Measurements from ENCODE around the gene SLC50A1.
"Not testable (repeated sequence)": the region's sequence is repeated elsewhere in the genome, so short reads cannot be mapped to it uniquely, and the experiment has no call there.

The SLC50A1 gene

DNA sequence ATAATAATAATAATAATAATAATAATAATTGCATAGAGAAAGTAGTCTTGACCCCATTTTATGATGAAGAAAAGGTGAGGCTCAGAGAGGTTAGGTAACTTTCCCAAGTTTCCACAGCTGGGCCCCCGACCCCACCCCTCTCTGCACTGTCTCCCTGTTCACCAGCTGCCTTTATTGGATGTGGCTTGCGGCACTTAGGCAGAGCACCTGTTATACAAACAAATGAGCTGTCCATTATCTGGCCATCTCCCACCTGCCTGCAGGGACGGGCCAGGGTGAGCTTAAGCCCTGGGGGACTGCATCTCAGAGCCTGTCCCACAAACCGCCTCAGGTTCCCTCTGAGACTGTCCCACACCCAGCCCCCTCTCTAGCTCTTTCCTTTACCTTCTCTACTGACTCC, 18.0 kb upstream of the SLC50A1 start:
- DNase-seq, result no peak

DNA sequence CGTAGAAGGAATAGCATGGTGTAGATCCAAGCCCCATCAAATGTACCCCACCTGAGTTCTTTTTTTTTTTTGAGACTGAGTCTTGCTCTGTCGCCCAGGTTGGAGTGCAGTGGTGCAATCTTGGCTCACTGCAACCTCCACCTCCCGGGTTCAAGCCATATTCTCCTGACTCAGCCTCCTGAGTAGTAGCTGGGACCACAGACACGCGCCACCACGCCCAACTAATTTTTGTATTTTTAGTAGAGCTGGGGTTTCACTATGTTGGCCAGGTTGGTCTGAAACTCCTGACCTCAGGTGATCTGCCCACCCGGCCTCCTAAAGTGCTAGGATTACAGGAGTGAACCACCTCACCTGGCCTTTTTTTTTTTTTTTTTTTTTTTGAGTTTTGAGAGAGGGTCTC, 17.6 kb upstream of the SLC50A1 start:
- DNase-seq, result not testable (repeated sequence)

DNA sequence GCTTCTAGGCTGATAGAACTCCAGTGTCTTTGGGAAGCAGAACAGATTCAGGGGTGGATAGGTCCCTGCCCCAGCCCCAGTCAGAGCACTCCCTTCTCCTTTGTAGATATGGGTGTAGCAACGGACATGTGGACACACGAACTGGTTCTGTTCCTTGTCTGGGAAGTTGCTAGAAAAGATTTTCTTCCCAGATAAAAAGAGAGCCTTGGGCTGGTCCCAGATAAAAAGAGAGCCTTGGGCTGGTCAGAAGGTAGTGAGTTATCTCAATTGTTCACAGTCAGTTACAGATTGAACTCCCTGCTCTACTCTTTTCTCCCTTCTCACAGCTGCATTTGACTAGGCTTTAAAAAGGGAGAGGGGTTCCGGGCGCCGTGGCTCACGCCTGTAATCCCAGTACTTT, 15.4 kb upstream of the SLC50A1 start:
- no peak for DNase-seq

DNA sequence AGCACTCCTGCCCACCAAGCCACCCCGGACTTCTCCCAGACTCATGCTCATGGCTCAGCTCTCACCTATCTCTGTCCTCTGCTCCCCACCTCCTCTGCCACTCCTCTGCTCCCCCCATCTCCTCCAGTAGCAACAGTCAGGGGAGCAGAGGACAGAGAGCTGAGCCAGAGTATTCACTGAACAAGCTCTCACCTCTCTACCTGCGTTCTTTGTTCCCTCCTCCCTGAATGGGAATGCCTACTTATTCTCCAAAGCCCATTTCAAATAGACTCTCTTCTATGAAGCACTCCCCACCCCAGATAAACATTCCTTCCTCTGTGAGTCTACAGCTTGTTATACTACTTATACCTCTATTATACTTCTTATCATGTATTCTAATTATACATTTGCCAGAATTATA, 14.4 kb upstream of the SLC50A1 start:
- DNase-seq, result no peak

DNA sequence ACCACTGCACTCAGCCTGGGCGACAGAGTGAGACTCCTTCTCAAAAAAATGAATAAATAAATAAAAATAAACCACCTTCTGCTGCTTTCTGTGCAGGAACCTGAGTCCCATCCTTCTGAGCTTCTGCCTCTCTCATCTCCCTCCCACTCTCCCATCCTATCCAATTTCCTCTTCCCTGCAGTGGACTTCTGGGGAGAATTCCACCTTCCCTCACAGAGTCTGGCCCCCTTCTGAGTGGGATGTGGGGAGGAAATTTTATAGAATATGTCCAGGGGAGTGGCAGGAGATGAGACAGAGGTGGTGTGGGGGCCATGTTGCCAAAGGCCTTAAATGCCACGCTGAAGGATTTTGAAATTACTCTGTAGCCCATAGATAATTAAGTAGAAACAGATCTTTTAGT, 13.3 kb upstream of the SLC50A1 start:
- DNase-seq, result no peak

DNA sequence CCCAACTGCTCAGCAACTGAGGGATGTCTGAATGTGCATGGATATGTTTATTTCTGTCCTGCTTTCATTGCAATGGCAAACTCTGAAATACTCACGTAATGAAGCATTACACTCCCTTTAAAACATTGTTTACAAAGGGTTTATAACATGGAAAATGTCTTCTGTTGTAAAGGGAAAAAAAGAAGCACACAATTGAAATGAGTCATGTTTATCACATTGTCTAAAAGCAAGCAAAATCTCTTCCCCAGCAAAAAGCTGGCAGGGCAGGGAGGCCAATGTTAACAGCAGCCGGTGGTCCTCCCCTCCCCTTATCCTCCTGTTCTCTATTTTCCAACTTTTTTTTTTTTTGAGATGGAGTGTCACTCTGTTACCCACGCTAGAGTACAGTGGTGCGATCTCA, 11.9 kb upstream of the SLC50A1 start:
- no peak for DNase-seq

DNA sequence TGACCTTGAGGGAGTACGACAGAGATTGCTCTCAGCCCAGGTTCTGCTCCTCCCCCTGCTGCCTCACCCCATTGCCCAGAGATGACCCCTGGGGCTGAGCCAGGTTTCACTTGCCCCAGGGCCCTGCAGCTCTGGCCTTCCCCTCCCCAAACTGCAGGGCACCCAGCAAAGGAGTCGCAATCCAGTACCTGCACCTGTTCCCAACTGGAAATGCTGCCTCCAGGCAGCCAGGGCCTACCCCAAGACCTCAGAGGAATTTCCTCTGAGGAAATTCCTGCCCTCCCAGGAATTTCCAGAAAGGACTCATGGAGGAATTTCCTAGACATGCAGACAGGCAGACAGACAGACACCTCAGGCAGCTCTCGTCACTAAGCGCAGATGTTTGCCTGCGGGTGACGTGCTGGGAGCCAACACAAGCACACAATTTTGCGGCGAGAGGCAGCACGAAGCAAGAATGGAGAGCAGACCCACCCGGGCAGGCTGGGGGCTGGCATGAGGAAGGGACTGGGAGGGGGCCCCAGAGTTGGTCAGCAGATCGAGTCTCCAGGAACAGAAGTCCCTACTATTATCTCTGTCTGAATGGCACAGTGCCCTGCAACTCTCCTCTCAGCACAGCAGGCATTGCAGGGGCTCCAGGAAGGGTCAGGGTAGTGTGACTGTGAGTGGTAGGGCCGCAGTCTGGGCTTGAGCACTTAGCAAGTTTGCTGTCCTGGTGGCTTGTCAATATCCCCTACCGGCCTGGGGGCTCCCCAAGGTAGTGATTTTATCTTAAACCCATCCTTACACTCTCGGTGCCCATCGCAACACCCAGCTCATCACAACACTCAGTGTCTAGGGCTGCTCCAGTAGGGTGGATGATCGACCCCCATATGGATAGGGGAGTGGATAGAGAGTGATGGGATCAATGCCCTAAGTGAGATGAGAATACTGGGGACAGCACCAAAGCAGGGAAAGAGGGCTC, 10.9 kb upstream of the SLC50A1 start:
- no peak for DNase-seq

DNA sequence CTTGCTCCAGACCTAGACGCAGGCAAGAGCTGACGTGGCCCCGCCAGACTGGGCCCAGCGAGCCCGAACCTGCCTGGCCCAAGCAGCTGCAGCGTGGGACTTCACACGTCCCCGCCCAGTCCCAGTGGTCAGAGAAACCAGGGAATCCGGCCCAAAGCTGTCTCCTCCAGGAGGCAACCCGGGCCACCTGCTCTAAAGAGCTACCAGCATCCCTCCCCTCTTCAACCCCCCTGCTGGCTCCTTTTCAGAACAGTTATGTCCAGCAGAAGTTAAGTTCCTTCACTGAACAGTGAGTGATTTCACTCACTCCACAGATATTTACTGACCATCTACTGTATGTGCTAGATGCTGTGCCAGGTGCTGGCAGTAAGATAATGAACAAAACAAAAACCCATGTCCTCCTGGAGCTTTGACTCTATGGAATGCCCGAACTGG, 10.1 kb upstream of the SLC50A1 start:
- DNase-seq, result peak in 1 of 14 donors; percentile 38

DNA sequence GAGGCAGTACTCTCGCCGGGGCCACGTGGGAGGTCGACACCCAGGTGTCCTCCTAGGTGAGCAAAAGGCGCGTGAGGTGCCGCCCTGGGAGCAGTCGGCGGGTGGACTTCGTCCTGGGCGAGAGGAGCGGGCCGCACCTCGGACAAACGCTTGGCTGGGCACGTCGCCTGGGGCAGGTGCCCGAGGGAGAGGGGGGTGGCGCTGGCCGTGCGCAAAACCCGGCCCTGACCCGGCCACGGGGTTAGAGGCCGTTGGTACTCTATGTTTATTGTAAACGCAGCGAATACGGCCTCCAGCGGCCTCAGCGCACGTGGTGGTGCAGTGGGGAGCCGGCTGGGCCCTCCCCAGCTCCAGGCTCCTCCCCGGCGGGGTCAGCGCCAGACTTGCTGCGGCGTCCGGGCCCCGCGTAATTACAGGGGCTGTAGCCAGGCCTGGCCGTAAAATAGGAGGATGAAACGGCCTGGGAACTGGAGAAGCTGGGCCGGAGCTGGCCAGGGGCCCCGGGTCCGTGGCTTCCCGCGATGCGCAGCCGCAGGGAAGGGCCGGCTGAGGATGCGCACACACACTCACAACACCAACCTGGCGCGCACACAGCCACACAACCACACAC, 9.6 kb upstream of the SLC50A1 start:
- peak in 12 of 14 donors; percentile 42 to 87 (median 68) for DNase-seq

DNA sequence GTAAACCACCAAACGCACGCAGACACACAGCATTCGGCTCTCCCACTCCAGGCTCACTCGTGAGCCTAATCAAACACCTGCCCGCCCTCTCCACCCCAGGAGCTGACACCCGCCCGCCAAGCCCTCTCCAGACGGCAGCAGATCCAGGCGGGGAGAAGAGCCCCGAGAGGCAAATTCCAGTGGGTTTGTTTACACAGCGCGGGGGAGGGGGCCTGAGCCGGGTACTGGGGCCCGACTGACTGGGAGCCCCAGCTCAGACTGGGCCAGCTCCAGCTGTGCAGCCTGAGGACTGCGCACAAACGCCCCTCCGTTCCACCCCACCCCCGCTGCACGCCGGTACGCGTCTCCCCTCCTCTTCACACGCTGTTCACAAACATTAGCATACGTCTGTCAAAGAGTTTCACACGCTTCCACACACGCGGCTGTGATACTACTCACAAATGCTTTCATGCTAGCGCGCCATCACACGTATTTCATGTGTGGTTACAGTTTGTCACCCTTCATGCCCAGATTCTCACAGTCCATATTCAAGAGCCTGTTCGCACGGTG, 9.0 kb upstream of the SLC50A1 start:
- peak in 6 of 14 donors; percentile 44 to 80 (median 76) for DNase-seq

DNA sequence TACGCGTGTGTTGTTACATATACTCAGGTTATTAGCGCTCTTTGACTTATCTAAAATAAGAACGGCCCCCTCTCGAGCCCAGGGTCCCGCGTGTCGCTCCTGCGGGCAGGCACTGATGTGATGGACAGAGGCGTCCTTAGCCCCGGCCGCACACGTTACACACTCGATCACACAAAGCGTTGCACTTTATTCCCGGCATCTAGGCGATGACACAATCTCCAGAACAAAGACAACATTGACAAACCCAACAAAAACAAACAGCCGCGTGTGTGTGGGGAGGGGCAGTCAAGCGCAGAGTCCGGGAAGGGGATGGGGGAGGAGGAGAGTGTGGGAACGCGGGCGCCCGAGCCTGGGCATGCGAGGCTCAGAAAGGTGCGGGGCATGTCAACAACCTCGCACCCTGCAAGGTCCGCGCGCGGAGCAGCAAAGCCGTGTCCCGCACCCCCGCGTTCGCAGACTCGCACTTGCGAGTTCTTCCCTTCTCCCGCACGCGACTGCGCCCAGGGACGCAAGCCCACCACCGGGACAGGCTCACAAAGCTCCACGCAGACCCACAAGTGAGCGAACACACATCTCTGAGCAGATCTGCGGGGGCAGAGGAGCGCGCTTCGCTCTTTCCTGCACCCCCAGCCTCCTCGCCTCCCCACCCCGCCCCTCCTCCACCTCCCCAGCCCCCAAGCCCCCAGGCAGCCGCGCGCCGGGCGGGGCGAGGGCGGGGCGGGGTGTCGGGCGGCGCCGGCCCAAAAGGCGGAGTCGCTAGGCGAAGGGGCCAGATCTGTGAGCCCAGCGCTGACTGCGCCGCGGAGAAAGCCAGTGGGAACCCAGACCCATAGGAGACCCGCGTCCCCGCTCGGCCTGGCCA, 8.3 kb upstream of the SLC50A1 start, which contains the start of gene EFNA1:
TSS of gene EFNA1 (plus strand) at position 772 of the 862 bp plus-strand sequence. CDS start 102 bp downstream, outside the sequence.
- DNase-seq, result peak in 12 of 14 donors; percentile 74 to 96 (median 86)

DNA sequence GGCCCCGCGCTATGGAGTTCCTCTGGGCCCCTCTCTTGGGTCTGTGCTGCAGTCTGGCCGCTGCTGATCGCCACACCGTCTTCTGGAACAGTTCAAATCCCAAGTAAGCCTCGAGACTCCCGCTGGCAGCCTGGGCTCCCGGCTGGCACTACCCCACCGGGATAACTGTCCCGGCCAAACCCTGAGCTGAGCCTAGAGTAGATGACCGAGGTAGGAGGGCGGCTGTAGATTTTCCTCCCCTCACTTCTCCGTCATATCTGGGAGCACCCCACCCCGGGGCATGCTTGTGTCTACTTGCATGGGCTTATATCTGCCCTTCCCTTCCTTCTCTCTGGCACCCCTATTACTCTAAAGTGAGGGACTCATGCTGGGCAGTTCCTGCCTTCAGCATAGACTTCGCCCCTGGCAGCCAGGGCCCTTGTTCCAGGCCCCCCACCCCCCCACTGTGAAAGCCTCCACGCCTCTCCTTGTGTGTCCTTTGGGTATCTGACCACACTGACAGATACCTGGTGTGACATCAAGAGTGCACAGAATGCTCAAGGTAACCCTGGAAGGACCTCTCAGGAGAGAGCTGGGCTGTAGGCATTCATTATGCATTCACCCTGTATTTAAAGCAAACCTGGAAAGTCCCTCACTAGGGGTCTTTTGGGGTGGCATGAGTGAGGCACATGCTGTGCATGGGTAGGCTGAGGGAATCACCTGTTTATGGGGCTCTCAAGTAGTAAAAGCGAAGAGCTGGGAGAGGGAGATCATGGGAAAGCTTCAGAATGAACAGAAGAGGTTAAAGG, 7.5 kb upstream of the SLC50A1 start:
- peak in 3 of 14 donors; percentile 50 to 62 (median 52) for DNase-seq

DNA sequence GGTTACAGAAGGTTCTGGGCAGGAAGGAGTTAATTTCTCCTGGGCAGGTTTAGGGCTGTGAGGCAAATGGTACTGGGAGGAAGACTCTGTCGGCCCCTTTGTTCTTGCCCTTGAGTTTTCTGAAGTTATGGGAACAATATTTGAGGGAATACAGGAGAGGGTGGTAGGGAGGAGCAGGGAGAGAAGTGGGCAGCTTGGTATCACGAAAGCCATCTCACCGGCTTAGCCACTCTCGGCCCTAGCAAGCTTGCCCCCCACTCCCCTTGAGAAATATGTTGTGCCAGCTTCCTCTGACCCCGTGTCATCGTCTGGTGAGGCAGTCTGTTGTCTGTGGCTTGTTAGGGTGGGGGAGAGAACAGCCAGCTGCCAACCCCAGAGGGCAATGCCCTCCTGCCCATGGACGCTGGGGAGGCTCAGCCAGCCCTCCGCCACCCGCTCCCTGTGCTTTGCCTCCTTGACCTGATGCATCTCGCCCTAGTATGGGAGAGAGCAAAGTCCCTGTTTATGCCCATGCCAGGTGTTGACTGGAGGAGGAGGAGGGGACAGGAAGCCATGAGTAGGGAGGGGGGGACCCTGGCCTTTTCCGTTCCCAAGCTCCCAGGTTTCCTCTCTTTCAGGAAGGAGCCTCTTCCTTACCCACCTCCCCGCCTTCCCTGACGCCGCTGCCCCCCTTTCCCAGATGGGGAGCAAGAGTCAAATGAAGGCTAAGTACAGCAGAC, 6.7 kb upstream of the SLC50A1 start:
- peak in 11 of 14 donors; percentile 23 to 63 (median 35) for DNase-seq

DNA sequence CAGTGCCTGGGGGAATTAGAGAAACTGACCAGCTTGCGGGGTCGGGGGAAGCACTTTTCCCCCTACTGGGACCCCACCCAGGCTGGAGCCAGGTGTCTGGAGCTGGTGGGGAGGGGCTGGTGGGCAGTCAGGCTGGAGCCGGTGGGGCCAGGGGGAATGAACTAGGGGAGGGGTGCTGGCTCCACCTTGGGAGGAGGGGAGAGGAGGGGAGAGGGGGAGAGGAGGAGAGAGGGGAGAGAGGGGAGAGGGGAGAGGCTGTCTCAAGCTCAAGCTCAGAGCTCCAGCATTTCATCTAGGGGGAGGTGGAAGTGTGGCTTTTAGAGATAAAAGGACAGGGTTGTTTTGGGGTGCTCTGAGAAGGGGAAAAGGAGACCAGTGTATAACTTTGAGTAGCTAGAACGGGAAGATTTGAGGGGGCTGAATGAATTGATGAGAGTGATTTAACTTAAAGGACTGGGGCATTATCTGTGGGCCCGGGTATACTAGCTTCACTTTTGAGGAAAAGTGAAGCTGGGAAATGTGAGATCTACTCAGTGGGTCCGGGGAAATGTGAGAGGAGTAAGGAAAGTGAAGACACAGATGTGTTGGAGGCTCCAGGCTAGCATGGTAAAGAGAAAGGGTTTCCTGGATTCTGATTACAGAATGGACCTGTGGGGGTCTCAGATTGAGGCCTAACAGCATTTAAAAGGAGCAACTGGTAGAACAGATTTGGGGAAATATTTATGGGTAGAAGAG, 5.2 kb upstream of the SLC50A1 start:
- no peak for DNase-seq

DNA sequence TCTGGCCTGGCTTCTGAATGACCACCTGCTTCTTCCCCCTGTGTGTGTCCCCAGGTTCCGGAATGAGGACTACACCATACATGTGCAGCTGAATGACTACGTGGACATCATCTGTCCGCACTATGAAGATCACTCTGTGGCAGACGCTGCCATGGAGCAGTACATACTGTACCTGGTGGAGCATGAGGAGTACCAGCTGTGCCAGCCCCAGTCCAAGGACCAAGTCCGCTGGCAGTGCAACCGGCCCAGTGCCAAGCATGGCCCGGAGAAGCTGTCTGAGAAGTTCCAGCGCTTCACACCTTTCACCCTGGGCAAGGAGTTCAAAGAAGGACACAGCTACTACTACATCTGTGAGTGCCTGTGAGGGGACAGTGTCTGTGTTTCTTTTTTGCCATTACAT, 4.4 kb upstream of the SLC50A1 start:
- no peak for DNase-seq

DNA sequence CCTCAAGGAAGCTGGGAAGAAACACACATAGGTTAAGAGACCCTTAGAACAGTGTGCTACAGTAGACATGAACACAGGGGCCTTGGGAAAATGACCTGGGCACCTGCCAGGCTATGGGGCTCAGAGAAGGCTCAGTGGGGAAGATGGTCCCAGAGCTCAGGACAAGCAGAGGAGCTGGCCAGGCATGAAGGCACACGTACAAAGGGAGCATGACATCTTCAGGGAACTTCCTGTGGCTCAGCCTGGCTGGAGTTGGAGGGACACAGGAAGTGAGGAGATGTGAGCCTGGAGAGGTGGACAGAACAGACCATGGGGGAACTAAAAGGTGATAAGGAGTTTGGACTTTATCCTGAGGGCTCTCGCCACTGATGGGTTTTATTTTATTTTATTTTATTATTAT, 3.8 kb upstream of the SLC50A1 start:
- no peak for DNase-seq

DNA sequence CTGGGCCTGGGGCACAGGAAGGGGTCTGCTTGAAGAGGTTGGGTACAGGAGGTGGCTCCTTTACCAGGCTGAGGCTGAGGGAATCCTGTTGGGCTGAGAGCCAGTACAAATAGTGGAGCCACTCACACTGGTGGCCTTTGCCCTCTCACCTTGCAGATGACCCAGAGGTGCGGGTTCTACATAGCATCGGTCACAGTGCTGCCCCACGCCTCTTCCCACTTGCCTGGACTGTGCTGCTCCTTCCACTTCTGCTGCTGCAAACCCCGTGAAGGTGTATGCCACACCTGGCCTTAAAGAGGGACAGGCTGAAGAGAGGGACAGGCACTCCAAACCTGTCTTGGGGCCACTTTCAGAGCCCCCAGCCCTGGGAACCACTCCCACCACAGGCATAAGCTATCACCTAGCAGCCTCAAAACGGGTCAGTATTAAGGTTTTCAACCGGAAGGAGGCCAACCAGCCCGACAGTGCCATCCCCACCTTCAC, 1.8 kb upstream of the SLC50A1 start:
- no peak for DNase-seq

DNA sequence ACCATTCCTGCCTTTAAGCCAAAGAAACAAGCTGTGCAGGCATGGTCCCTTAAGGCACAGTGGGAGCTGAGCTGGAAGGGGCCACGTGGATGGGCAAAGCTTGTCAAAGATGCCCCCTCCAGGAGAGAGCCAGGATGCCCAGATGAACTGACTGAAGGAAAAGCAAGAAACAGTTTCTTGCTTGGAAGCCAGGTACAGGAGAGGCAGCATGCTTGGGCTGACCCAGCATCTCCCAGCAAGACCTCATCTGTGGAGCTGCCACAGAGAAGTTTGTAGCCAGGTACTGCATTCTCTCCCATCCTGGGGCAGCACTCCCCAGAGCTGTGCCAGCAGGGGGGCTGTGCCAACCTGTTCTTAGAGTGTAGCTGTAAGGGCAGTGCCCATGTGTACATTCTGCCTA, 1.3 kb upstream of the SLC50A1 start:
- no peak for DNase-seq

DNA sequence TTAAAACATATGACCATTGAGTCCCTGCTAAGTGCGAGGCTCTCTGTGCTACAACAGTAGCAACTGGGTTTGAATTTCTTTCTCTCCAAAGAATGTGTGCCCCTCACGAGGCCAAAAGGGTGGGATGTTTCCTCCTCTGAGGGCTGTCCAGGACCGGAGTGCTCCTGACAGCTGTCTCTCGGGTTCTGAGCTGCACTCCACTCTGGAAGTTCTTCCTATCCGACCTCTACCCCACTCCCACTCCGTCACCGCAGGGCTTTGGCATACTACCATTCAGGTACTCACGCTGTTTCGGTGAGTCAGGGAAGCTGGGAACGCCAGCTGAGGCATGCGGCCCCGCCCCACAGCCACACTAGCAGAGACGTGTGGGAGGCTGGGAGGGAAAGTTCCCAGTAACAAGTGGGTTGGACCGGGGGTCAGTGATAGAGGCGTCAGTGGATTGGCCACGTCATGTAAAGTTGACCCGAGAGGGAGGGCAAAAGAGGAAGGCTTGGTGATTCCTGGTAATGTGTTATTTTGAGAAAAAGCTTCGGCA, 705 bp upstream of the SLC50A1 start:
- DNase-seq, result peak in 8 of 14 donors; percentile 57 to 80 (median 65)

DNA sequence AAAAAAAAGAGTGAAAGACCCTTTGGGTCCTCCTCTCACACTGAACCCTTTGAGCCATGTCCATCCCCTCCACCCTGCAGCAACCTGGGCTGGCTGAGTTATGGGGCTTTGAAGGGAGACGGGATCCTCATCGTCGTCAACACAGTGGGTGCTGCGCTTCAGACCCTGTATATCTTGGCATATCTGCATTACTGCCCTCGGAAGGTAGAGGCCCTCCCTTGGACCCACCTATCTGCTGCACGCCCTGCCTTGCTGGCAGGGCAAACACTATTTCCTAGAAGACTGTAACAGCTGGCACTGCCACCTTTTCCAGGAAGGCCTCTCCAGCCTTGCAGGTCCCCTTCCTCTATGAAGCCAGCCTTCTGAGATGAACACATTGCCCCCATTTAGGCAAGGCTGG, 1.1 kb downstream of the SLC50A1 start:
- DNase-seq, result no peak
